NOMO-1 treated with dmso at 0.1 percent for 144 hours (cell line): ENCODE data around the gene PTCH1.

Source experiments
- DNase-seq: peaks from one replicate; lab custom pipeline; 2025; ENCODE audit not compliant: unreplicated experiment; lab: John Stamatoyannopoulos, UW

Gene PTCH1

GRCh38 chr9:95516734-95517558 lies at the start of gene PTCH1:
TSS of gene PTCH1 (minus strand) at chr9:95516971.
- no peak for DNase-seq

DNA sequence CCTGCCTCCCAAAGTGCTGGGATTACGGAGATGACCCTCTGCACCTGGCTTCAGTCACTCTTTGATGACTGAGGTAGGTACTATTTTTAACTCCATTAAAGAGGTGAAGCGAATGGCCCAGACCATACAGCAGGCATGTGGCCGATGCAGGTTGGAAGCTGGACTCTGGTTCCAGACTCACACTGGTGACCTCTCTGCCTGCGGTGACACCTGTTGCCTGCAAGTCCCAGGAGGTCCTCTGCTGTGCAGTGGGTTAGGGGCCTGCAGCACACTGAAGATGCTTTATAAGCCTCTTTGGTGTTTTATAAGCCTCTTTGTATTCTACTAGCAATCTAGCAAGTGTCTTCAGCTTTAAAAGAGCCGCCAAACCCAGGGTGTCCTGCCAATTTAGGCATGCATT lies 49.2 kb upstream of the PTCH1 start:
- no peak for DNase-seq

- DNase-seq, result no peak
Observed at GRCh38 chr9:95561913-95562312, 45.1 kb upstream of the PTCH1 start.

DNA sequence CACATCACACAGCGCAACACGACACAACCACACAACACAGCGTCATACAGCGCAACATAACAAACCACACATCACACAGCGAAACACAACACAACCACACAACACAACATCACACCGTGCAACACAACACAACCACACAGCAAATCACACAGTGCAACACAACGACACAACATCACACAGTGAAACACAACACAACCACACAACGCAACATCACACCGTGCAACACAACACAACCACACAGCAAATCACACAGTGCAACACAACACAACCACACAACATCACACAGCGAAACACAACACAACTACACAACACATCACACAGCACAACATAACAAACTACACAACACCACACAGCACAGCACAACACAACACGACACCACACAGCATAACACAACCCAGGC lies 40.4 kb upstream of the PTCH1 start:
- no peak for DNase-seq

- no peak for DNase-seq
Observed at GRCh38 chr9:95556521-95556920, 39.8 kb upstream of the PTCH1 start.

DNA sequence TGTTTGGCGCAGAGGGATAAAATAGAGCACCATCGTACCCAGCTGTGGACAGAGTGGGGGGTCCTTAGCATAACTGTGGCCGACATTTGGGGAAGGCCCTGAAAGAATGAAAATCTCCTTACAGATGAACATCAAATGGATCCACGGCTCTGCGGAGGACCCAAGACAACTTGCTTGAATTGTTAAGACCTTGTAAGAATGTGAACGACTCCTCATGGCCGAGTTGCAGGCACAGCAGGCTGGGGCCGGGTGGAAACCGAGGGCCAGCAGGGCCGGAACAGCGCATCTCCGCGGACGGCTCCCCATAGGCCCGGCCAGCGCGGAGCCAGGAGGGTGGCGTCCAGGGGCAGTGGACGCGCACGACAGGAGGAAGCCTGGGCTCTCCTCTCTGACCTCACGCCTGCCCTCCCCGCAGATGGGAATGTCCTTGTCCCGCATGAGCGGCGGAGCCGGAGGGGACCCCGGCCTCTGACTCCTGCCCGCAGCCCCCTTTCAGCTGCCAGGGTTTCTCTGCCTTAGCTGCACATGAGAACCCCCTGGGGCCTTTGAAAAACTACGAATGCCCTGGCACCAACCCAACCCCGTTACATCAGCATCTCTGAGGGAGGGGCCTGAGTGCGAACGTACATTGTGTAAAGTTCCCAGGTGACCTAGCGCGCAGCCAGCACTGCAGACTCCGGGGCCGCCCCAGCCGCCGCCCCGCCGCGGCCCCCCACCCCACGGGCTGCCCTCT lies 36.2 kb upstream of the PTCH1 start:
- DNase-seq, result no peak

- no peak for DNase-seq
Observed at GRCh38 chr9:95552255-95552654, 35.5 kb upstream of the PTCH1 start.

DNA sequence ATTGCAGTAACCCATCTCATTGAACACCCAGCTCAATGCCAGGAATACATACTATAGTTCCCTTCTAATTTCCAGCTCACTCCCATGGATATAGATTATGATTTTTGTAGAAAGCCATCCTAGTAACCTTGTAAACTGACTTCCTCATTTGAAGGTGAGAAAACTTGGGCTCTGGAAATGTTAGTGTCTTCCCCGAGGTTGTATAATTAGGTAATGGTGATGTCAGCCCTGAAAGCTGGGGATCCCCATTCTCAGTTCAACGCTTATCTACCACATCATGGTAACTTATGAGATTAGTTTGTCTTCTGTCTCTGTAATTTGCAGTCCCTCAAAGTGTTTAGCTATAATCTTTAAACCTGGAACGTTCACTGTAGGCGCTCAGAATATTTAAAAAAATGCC lies 34.6 kb upstream of the PTCH1 start:
- DNase-seq, result no peak

DNA sequence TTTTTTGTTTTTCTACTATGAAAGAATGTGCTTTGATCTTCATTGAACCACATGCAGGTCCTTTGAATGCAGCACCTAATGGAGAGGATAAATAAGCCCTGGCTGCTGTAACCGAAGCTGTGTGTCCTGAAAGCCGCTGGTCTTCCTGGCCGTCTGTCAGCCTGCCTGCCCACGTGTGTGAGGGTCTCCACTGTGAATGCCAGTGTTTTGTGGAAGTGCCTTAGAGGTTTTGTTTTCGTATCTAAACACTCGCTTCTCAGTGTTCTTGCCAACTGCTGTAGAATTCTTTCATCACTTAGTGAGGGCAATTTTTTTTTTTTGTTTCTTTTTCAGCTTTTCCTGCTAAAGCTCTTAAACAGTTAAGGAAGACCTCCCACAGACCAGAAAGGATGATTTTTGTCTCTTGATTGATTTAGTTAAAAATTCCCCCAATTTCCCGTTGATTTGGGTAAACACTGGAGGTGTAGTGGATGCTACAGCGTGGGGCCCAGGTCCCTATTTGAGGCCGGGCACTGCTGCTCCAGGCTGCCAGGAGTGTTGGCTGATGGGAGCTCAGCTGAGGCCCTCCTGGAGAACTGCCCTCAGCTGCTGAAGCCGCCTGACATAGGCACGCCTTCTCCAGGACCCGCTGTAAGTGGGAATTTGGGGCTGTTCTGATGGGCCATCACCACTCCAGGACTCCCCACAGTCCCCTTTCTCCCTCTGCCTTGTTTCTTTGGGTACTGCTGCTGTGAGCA lies 29.2 kb upstream of the PTCH1 start:
- no peak for DNase-seq

DNA sequence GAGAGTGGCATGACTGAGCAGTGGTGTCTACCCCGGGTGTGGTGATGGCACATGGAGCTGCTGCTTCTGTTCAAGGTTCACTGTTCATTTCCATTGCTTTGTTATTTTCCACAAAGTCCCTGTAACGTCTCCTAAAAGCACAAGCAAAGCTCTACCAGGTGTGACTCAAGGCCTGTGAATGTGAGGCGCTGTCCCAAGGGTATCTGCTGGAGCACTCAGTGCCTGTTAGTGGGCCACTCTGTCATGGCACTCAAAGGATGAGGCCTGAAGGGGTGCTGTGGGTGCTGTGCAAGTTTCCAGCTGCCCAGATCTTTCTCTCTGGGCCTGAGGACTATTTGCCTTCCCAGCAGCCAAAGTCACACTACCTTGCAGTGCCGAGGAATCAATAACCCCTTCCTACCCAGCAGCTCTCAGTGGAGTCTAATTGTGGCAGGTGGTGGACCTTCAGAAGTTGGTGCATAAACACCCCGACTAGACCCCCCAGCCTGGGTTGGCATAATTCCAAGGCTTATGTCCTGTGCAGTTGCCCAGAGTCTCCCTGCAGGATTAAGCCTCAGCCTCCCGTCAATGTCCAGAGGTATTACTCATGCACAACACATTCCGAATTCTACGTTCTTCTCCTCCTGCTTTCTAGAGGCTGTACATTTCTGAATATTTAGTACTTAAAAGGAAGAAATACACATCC lies 17.4 kb upstream of the PTCH1 start:
- DNase-seq, result no peak

DNA sequence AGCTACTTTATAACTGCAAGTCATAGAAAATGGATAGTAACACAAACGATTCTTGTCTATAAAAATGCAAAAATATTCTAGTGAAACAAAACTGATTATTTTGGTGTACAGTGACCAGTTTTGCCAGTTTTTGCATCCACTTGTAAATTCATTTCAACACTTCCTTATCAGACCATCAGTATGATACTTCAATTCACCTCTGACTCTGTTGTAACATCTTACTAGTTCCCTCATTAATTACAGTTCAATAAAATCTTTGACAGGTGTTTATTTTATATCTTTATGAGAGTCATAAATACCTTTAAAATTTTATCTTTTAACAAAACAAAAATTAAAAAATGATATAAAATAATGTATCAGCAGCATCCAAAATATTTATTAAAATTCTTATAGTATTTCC lies 13.1 kb upstream of the PTCH1 start:
- DNase-seq, result no peak

DNA sequence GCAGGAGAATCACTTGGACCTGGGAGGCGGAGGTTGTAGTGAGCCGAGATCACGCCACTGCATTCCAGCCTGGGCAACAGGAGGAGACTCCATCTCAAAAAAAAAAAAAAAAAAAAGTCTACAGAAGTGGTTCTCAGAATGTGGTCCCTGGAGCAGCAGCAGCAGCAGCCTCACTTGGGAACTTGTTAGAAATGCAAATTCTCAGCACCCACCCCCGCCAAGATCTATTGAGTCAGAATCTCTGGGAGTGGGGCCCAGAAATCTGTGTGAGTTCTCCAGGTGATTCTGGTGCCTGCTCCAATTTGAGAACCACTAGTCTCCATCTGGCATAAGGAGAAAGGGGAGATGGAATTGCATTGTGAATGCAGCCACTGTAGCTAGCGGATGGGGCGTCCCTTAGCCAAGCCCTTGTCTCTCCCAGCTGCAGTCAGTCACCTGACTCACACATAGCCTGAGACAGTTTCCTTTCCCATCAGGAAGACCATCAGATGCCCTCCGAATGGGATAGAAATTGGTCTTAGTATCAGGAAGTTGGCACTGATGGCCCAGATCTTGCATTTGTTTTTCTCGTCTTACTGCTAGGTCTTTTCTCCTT lies 12.2 kb upstream of the PTCH1 start:
- DNase-seq, result no peak

DNA sequence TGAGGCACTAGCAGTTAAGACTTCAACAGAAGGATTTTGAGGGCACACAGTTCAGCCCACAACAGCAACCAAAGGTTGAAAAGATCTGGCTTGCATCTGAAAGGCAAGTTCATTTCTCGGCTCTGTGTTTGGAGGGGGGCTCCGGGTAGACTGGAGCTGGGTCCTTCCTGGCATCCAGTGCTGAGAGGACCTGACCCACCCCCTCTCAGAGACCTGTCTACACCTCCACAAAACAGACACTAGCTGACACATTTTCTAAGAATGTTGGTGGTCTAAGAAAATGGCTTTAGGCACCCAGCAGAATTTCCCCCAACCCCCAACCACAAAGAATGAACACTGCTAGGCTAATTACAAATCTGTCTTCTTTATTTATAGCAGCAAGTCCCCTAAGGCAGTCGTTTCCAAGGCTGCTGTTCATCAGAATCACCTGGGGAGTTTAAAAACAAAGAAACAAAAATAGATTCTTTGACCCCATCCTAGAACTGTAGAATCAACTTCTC lies 6.2 kb upstream of the PTCH1 start:
- DNase-seq, result no peak

DNA sequence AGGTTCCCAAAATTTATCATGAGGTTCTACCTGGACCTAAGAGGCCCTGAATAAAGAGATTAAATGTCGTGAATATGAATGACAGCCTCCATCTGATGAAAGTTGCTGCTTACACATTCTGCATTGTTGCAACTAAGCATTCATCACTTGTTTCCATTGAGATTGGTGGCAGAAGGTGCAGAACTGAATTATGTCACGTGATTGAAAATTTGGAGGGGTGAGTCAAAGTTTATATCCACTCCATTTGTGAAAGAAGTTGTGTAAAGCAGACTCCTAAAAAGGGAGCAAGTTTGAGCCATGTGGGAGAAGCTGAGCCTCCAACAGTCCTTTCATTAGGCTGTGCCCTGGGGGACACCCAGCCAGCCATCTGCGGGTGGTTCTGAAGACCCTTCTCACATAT lies 4.9 kb upstream of the PTCH1 start:
- no peak for DNase-seq

DNA sequence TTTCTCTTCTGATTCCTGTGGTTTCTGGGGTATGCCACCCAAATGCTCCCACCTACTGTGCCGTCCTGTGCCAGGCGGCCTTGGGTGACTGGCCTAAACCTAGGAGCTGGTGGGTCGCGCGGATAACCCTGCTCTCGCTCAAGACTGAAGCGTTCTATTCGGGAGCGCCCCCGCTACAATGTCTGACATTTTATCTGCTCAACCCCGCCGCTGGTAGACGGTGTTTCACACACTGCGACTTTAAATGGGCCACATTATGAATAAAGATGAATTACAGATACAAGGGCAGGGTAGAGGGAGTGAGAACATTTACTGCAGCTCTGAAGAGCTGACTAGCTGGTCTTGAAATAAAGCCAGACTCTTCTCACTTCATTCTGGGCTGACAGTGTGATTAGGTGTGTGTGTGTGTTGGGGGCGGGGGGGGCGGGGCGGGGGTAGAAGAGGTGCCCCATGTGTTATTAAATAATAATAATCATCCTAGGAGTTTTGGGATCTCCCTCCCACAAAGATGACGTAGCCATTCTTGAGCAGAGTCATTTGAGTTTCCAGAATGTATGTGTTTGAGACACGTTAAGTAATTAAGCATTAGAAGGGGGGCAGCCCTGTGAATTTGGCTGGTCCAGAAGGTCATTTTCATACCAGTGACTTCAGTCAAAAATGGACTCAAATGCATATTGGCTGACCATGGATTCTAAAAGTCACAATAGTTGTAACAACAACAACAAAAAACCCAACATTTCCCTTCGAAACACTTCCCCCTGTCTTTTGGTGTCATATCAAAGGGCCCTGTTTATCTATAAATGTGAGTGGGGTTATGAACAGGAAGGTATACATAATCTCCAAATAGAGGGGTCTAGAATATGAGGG lies 1.0 kb upstream of the PTCH1 start:
- DNase-seq, result no peak

DNA sequence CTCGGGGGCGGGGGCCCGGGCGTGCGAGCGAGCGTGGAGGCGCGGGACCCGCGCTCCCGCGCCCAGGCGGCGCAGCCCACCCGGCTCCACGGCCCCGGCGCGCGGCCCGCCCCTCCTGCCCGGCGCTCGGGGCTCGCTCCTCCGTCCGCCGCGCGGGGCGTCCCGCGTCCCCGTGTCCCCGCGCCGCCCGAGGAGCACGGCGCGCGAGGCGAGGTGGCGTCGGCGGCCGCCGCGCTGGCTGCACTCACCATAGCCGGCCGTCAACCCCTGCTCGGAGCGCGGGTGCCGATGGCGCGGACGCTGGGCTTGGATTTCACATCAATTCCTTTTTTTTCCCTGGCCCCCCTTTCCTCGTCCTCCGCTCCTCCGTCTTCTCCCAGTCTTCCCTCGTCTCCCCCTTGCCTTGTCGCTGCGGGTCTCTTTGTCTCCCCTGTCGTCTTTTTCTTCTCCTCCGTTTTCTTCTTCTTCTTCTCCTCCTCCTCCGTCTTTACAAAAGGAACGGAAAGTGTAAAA lies 494 bp downstream of the PTCH1 start:
- no peak for DNase-seq

- DNase-seq, result no peak
Observed at GRCh38 chr9:95515272-95516113, 1.3 kb downstream of the PTCH1 start.

DNA sequence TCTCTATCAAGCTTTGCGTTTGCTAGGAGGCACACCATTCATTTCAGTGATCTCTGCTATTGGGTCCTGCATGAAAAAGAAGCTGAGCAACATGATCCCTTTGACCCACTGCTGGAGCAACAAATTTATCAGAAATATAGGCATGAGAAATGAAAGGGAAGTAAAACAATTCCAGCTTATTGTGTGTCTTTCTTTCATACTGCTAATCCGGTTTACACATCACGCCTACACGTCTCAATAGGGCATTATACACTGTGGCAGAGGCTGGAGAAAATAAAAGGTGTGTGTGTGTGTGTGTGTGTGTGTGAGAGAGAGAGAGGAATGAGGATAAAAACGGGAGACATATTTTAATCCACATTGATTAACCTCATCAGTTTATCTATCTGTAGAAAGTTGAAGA lies 2.4 kb downstream of the PTCH1 start:
- no peak for DNase-seq

- DNase-seq, result no peak
Observed at GRCh38 chr9:95513711-95514110, 3.1 kb downstream of the PTCH1 start.
